Prostate gland (tissue), 2 donors: ENCODE results near the gene RNF225. TPM values are rescaled to one million over a fixed set of nuclear protein-coding genes. Genes with fewer than 3 reads are reported as not detected.

Source experiments
- DNase-seq: peaks from one replicate; pipeline ENCODE4 v3.0.0-alpha.2; 2019; ENCODE audit warnings: low spot score
- H3K27ac ChIP-seq, 2 donors: fragments of 200-600 bp; sonication (generic); 2 replicates each; pipeline ENCODE4 v1.5.1; 2017 to 2019
- H3K27me3 ChIP-seq: fragments of 200-600 bp; sonication (generic); replicated peaks from 2 replicates; pipeline ENCODE4 v1.5.1; 2019; ENCODE audit not compliant: insufficient read depth
- H3K36me3 ChIP-seq, 2 donors: fragments of 200-600 bp; sonication (generic); 1 replicate in 1 of 2; 2 replicates in 1 of 2; pipeline versions ENCODE4 v1.5.1 to v1.8.1; 2017 to 2019
- H3K4me1 ChIP-seq: fragments of 200-600 bp; sonication (generic); replicated peaks from 2 replicates; pipeline ENCODE4 v1.5.1; 2019
- H3K4me3 ChIP-seq, 2 donors: fragments of 200-600 bp; sonication (generic); 2 replicates each; pipeline ENCODE4 v1.5.1; 2017 to 2019
- H3K9me3 ChIP-seq: fragments of 200-600 bp; sonication (generic); 2 replicates; pipeline ENCODE4 v1.5.1; 2017
- CTCF ChIP-seq, 4 experiments: fragments of 200-600 bp in 2 of 4; fragments of 450-650 bp in 2 of 4; sonication (generic) in 2 of 4; IDR thresholded peaks; 1 replicate in 3 of 4; 2 replicates in 1 of 4; pipeline ENCODE4 v1.5.1; 2016 to 2019; ENCODE audit warnings: antibody characterized with exemption in 4 of 4, mild to moderate bottlenecking in 2 of 4, moderate library complexity in 2 of 4
- POLR2A ChIP-seq: fragments of 450-650 bp; IDR thresholded peaks from one replicate; pipeline ENCODE4 v1.6.1; 2016; ENCODE audit warnings: antibody characterized with exemption, mild to moderate bottlenecking
- POLR2AphosphoS5 ChIP-seq: sonication (generic); formaldehyde crosslinking; IDR thresholded peaks from one replicate; pipeline ENCODE4 v1.6.1; 2017; ENCODE audit warnings: antibody characterized with exemption
- WGBS: methylation state at CpG from one replicate; pipeline ENCODE4 v1.1.5; 2018; 5-methylcytosine and 5-hydroxymethylcytosine counted together
- intact Hi-C: fragments of 100-400 bp; cut with DNase I; formaldehyde crosslinking; loops from one replicate; pipeline ENCODE4 v1.14.2; 2022
- total RNA-seq, 2 donors: library from RNA; depleted of rRNA; stranded (reverse); fragments of >200 nt; gene quantifications; one replicate each; pipeline ENCODE4 v1.1.0, GENCODE V29; 2016

RNF225 gene
- total RNA-seq, 2 donors from 2014 or later = 0.62 to 7.0 TPM

DNA sequence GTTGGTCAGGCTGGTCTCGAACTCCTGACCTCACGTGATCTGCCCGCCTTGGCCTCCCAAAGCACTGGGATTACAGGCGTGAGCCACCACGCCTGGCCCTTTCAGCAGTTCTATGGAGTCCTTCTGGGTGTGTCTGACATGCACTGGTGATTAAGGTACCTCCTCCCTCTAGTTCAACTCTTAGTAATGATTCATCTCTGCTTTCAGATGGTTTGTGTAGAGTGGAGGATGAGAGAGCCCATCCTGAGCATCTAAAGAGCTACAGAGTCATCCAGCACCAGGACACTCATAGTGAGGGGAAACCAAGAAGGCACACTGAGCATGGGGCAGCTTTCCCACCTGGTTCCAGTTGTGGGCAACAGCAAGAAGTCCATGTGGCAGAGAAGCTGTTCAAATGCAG, 21.1 kb downstream of the RNF225 start:
- Histone ChIP-seq H3K4me3 (no peak overlapping the region), H3K9me3 (no peaks in the 10 kb centered on the region), H3K4me1 (no peaks in the 10 kb centered on the region), H3K36me3 (peaks cover 9 to 21% of the 10 kb centered on the region in 2 donors), H3K27ac (no peak overlapping the region), H3K27me3 (no peaks in the 10 kb centered on the region)
- TF ChIP-seq POLR2A = no peak
- TF ChIP-seq CTCF (IDR thresholded peaks at IDR 0.05) = no peak
- TF ChIP-seq POLR2AphosphoS5 = no peak
- intact Hi-C loops = no loop called here
- DNase-seq = no peak
- 100% methylated on average over 5 of the region's 5 CpGs for WGBS

DNA sequence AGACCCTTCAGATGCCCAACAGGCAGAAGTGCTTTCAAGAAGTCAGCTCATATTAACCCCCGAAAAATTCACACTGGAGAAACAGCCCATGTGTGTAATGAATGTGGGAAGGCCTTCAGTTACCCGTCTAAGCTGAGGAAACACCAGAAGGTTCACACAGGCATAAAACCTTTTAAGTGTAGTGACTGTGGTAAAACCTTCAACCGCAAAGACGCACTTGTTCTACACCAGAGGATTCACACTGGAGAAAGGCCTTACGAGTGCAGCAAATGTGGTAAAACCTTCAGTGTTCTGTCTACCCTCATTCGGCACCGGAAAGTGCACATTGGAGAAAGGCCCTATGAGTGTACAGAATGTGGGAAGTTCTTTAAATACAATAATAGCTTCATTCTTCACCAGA, 21.6 kb downstream of the RNF225 start:
- no peak overlapping the region for H3K4me3 ChIP-seq
- no peak for DNase-seq
- intact Hi-C loops = no loop called here
- H3K36me3 ChIP-seq = peaks cover 9 to 21% of the 10 kb centered on the region in 2 donors
- H3K27ac ChIP-seq = no peak overlapping the region
- H3K27me3 ChIP-seq = no peaks in the 10 kb centered on the region
- H3K9me3 ChIP-seq = no peaks in the 10 kb centered on the region
- H3K4me1 ChIP-seq = no peaks in the 10 kb centered on the region
- WGBS = 98% methylated on average over 7 of the region's 7 CpGs
- TF ChIP-seq CTCF (IDR thresholded peaks at IDR 0.05) = no peak
- no peak for TF ChIP-seq POLR2A
- no peak for TF ChIP-seq POLR2AphosphoS5

- no peak overlapping the region for H3K4me3 ChIP-seq
- TF ChIP-seq POLR2A = no peak
- no peak for TF ChIP-seq CTCF (IDR thresholded peaks at IDR 0.05)
- TF ChIP-seq POLR2AphosphoS5 = no peak
- peaks cover 0 to under 1% of the 10 kb centered on the region in 2 donors for H3K36me3 ChIP-seq
- H3K27me3 ChIP-seq = no peaks in the 10 kb centered on the region
- no peaks in the 10 kb centered on the region for H3K4me1 ChIP-seq
- no peak overlapping the region for H3K27ac ChIP-seq
- DNase-seq = no peak
- intact Hi-C loops = no loop called here
- H3K9me3 ChIP-seq = peaks cover 5% of the 10 kb centered on the region
- 59% methylated on average over 1 of the region's 1 CpG for WGBS
Observed at GRCh38 chr19:58428617-58429016, 33.2 kb downstream of the RNF225 start.

DNA sequence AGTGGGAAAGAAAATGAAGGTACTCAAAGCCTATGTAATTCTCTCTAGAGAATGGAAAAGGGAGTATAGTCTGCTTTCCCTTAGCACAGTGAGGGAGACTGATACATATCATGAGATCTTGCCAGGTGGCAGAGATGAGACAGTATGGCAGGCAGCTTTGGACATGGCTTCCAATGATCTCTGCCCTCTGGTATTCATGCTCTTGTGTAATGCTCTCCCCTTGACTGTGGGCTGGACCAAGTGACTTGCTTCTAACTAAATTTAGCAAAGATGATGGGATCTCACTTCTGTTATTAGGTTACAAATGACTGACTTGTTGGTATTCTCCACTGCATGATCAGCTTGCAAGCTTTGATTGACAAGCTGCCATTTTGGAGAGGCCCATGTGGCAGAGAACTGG, 34.3 kb downstream of the RNF225 start:
- peaks cover 10 to 12% of the 10 kb centered on the region in 2 donors for H3K36me3 ChIP-seq
- no peak overlapping the region for H3K4me3 ChIP-seq
- no peaks in the 10 kb centered on the region for H3K4me1 ChIP-seq
- intact Hi-C loops = no loop called here
- no peak for DNase-seq
- peaks cover 5% of the 10 kb centered on the region for H3K9me3 ChIP-seq
- H3K27ac ChIP-seq = no peak overlapping the region
- no peaks in the 10 kb centered on the region for H3K27me3 ChIP-seq
- TF ChIP-seq POLR2AphosphoS5 (no peak), CTCF (IDR thresholded peaks at IDR 0.05) (no peak), POLR2A (no peak)

DNA sequence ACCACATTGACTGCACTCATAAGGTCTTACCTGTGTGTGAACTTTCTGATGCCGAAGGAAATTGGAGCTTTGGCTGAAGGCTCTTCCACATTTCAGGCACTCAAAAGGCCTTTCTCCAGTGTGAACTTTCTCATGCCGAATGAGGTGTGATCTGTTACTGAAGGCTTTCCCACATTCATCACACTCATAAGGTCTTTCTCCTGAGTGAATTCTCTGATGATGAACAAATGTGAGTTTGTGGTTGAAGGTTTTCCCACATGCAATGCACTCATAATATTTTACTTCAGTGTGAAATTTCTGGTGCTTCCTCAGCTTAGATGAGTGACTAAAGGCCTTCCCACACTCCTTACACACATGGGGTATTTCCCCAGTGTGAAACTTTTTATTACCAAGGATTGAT, 38.8 kb downstream of the RNF225 start:
- H3K4me3 ChIP-seq = no peak overlapping the region
- peaks cover 14 to 28% of the 10 kb centered on the region in 2 donors for H3K36me3 ChIP-seq
- 96% methylated on average over 2 of the region's 2 CpGs for WGBS
- no peak for DNase-seq
- no peak overlapping the region for H3K27ac ChIP-seq
- H3K27me3 ChIP-seq = no peaks in the 10 kb centered on the region
- H3K4me1 ChIP-seq = no peaks in the 10 kb centered on the region
- intact Hi-C loops = no loop called here
- TF ChIP-seq POLR2A (no peak), CTCF (IDR thresholded peaks at IDR 0.05) (no peak), POLR2AphosphoS5 (no peak)
- peaks cover 5% of the 10 kb centered on the region for H3K9me3 ChIP-seq
